GM12874 (cell line): Measurements from ENCODE around the gene RGL3.

ENCODE experiments used
- TF ChIP-seq, protein P1 (sequence below): IDR thresholded peaks from 2 replicates; pipeline ENCODE4 v1.5.1; 2011; ENCODE audit warnings: low read depth, mild to moderate bottlenecking, control low read depth, low read length, moderate library complexity; ENCODE audit not compliant: insufficient read depth

Gene RGL3

GRCh38 chr19:11387162-11388034 lies 31.7 kb downstream of the RGL3 start:
- TF ChIP-seq, protein P1, sequence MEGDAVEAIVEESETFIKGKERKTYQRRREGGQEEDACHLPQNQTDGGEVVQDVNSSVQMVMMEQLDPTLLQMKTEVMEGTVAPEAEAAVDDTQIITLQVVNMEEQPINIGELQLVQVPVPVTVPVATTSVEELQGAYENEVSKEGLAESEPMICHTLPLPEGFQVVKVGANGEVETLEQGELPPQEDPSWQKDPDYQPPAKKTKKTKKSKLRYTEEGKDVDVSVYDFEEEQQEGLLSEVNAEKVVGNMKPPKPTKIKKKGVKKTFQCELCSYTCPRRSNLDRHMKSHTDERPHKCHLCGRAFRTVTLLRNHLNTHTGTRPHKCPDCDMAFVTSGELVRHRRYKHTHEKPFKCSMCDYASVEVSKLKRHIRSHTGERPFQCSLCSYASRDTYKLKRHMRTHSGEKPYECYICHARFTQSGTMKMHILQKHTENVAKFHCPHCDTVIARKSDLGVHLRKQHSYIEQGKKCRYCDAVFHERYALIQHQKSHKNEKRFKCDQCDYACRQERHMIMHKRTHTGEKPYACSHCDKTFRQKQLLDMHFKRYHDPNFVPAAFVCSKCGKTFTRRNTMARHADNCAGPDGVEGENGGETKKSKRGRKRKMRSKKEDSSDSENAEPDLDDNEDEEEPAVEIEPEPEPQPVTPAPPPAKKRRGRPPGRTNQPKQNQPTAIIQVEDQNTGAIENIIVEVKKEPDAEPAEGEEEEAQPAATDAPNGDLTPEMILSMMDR, result no peak

DNA sequence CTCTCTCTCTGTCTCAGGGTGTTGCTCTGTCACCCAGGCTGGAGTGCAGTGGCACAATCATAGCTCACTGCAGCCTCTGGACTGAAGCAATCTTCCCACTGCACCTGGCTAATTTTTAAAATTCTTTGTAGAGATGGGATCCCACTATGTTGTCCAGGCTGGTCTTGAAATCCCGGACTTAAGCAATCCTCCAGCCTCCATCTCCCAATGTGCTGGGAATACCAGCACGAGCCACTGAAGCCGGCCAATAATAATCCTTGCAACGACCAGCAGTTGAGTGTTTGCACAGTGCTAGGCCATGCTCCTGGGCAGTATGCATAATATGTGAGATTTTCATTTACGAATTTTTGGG lies 34.4 kb downstream of the RGL3 start:
- TF ChIP-seq, protein P1, result no peak

GRCh38 chr19:11383706-11384048 lies 35.4 kb downstream of the RGL3 start:
- TF ChIP-seq, protein P1, result no peak

- TF ChIP-seq, protein P1, result peak; percentile 83
These were observed 36.0 kb downstream of the RGL3 start for GRCh38 chr19:11382898-11383705.

- TF ChIP-seq, protein P1, result peak; percentile 89
These were observed 38.2 kb downstream of the RGL3 start for GRCh38 chr19:11380653-11381537.

DNA sequence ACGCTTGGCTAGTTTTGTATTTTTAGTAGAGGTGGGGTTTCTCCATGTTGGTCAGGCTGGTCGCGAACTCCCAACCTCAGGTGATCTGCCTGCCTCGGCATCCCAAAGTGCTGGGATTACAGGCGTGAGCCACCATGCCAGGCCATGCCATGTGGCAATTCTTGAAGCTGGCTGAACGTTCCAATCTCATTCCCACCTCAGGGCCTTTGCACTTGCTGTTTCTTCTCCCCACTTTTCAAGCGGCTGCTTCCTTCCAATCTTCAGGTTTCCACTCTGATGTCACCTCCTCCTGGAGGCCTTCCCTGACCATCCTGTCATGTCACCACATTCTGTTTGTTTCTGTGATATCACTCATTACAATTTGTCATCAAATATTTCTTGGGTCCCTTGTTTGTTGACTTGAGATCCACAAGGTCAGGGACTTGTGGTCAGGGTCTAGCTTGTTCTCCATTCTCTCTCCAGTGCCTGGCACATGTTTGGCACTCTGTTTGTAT lies 39.2 kb downstream of the RGL3 start:
- TF ChIP-seq, protein P1, result no peak
